H9 (cell line): ENCODE data around the gene ARHGEF6. TPM values are rescaled to one million over a fixed set of nuclear protein-coding genes. Genes with fewer than 3 reads are reported as not detected.

Experiments used
- DNase-seq: peaks from one replicate; pipeline ENCODE4 v3.0.0-alpha.2; 2017
- H2AFZ ChIP-seq: one replicate; pipeline ENCODE4 v1.6.1; 2013; ENCODE audit warnings: mild to moderate bottlenecking, low read length, control low read depth, moderate library complexity
- H2AK5ac ChIP-seq: 2 replicates; pipeline ENCODE4 v1.6.1; 2013; ENCODE audit warnings: low read length, control low read depth, mixed read lengths; ENCODE audit not compliant: insufficient read length
- H2BK120ac ChIP-seq: one replicate; pipeline ENCODE4 v1.6.1; 2013; ENCODE audit warnings: low read depth, mild to moderate bottlenecking, low read length, control low read depth, inconsistent platforms; ENCODE audit not compliant: poor library complexity, severe bottlenecking
- H2BK12ac ChIP-seq: 2 replicates; pipeline ENCODE4 v1.6.1; 2013; ENCODE audit warnings: low read length, control low read depth, mixed read lengths, low read depth; ENCODE audit not compliant: insufficient read length
- H2BK15ac ChIP-seq: 2 replicates; pipeline ENCODE4 v1.6.1; 2013; ENCODE audit warnings: low read depth, low read length, control low read depth
- H2BK20ac ChIP-seq: one replicate; pipeline ENCODE4 v1.6.1; 2013; ENCODE audit warnings: low read depth, mild to moderate bottlenecking, low read length, control low read depth, inconsistent platforms; ENCODE audit not compliant: poor library complexity, severe bottlenecking
- H2BK5ac ChIP-seq: 2 replicates; pipeline ENCODE4 v1.6.1; 2013; ENCODE audit warnings: low read length, control low read depth, mixed read lengths; ENCODE audit not compliant: insufficient read length
- H3K14ac ChIP-seq: 2 replicates; pipeline ENCODE4 v1.6.1; 2013; ENCODE audit warnings: low read length, control low read depth; ENCODE audit not compliant: insufficient read depth
- H3K18ac ChIP-seq: 2 replicates; pipeline ENCODE4 v1.6.1; 2013; ENCODE audit warnings: low read depth, mild to moderate bottlenecking, mixed read lengths, low read length, control low read depth; ENCODE audit not compliant: insufficient read length
- H3K23ac ChIP-seq: 2 replicates; pipeline ENCODE4 v1.6.1; 2013; ENCODE audit warnings: low read length, control low read depth, mixed read lengths, low read depth; ENCODE audit not compliant: insufficient read length
- H3K23me2 ChIP-seq: 2 replicates; pipeline ENCODE4 v1.6.1; 2013; ENCODE audit warnings: low read depth, mild to moderate bottlenecking, mixed read lengths, low read length, control low read depth; ENCODE audit not compliant: insufficient read length, poor library complexity, severe bottlenecking
- H3K27ac ChIP-seq: 2 replicates; pipeline ENCODE4 v1.5.1; 2013; ENCODE audit warnings: low read length, control low read depth, mixed read lengths, low read depth; ENCODE audit not compliant: insufficient read length
- H3K27me3 ChIP-seq: 2 replicates; pipeline ENCODE4 v1.6.1; 2013; ENCODE audit warnings: low read length, control low read depth, inconsistent platforms; ENCODE audit not compliant: insufficient read depth
- H3K4ac ChIP-seq: 2 replicates; pipeline ENCODE4 v1.6.1; 2013; ENCODE audit warnings: low read depth, mild to moderate bottlenecking, control low read depth, inconsistent platforms, low read length, moderate library complexity
- H3K4me1 ChIP-seq: 2 replicates; pipeline ENCODE4 v1.6.1; 2013; ENCODE audit warnings: low read length, control low read depth, inconsistent platforms; ENCODE audit not compliant: insufficient read depth
- H3K4me2 ChIP-seq: 2 replicates; pipeline ENCODE4 v1.6.1; 2013; ENCODE audit warnings: low read length, control low read depth, mixed read lengths; ENCODE audit not compliant: insufficient read length, insufficient read depth
- H3K56ac ChIP-seq: 2 replicates; pipeline ENCODE4 v1.6.1; 2013; ENCODE audit warnings: low read depth, mild to moderate bottlenecking, mixed read lengths, low read length, control low read depth; ENCODE audit not compliant: insufficient read length
- H3K79me1 ChIP-seq: 2 replicates; pipeline ENCODE4 v1.6.1; 2013; ENCODE audit warnings: low read depth, mild to moderate bottlenecking, moderate library complexity, low read length, control low read depth, inconsistent platforms; ENCODE audit not compliant: insufficient read depth, poor library complexity, severe bottlenecking
- H3K79me2 ChIP-seq: 2 replicates; pipeline ENCODE4 v1.6.1; 2013; ENCODE audit warnings: low read length, control low read depth, inconsistent platforms; ENCODE audit not compliant: insufficient read depth
- H3K9ac ChIP-seq: 2 replicates; pipeline ENCODE4 v1.6.1; 2013; ENCODE audit warnings: low read length, control low read depth, mixed read lengths; ENCODE audit not compliant: insufficient read length; ENCODE audit errors: extremely low read depth
- H3K9me3 ChIP-seq: one replicate; pipeline ENCODE4 v1.6.1; 2013; ENCODE audit warnings: low read depth, low read length, inconsistent platforms; ENCODE audit not compliant: control insufficient read depth
- H3T11ph ChIP-seq: one replicate; pipeline ENCODE4 v1.6.1; 2013; ENCODE audit warnings: mild to moderate bottlenecking, low read length, control low read depth, inconsistent platforms
- H4K20me1 ChIP-seq: one replicate; pipeline ENCODE4 v1.6.1; 2013; ENCODE audit not compliant: control insufficient read depth, insufficient read length, insufficient read depth
- H4K5ac ChIP-seq: 2 replicates; pipeline ENCODE4 v1.6.1; 2013; ENCODE audit warnings: low read depth, mild to moderate bottlenecking, mixed read lengths, low read length, control low read depth; ENCODE audit not compliant: insufficient read length
- H4K8ac ChIP-seq: replicated peaks from 2 replicates; pipeline ENCODE4 v1.6.1; 2013; ENCODE audit warnings: low read length, control low read depth, mixed read lengths, low read depth; ENCODE audit not compliant: insufficient read length
- H4K91ac ChIP-seq: 2 replicates; pipeline ENCODE4 v1.6.1; 2013; ENCODE audit warnings: low read depth, mild to moderate bottlenecking, moderate library complexity, mixed read lengths, low read length, control low read depth; ENCODE audit not compliant: insufficient read length
- H3K27ac Mint-ChIP-seq, 3 experiments: 2 replicates in 2 of 3; 3 replicates in 1 of 3; pipeline ENCODE4 v1.8.0; 2020 to 2021; ENCODE audit warnings: mixed read lengths in 3 of 3, mild to moderate bottlenecking in 1 of 3, moderate library complexity in 1 of 3
- H3K27me3 Mint-ChIP-seq: 2 replicates; pipeline ENCODE4 v1.8.0; 2021; ENCODE audit warnings: low read depth, mild to moderate bottlenecking, moderate library complexity, mixed read lengths
- H3K36me3 Mint-ChIP-seq, 3 experiments: 2 replicates in 2 of 3; 3 replicates in 1 of 3; pipeline ENCODE4 v1.8.0; 2020 to 2021; ENCODE audit warnings: low read depth in 3 of 3, mixed read lengths in 3 of 3; ENCODE audit not compliant: insufficient read depth in 1 of 3
- H3K4me1 Mint-ChIP-seq, 2 experiments: 2 replicates each; pipeline ENCODE4 v1.8.0; 2020; ENCODE audit warnings: mixed read lengths in 2 of 2
- H3K4me3 Mint-ChIP-seq, 2 experiments: 2 replicates in 1 of 2; 3 replicates in 1 of 2; pipeline ENCODE4 v1.8.0; 2020 to 2021; ENCODE audit warnings: mild to moderate bottlenecking in 2 of 2, mixed read lengths in 2 of 2, moderate library complexity in 1 of 2
- H3K9me3 Mint-ChIP-seq, 2 experiments: 2 replicates in 1 of 2; 3 replicates in 1 of 2; pipeline ENCODE4 v1.8.0; 2020; ENCODE audit warnings: mild to moderate bottlenecking in 2 of 2, mixed read lengths in 2 of 2, moderate library complexity in 1 of 2
- total RNA-seq: library from RNA; stranded (reverse); gene quantifications from 2 replicates; pipeline ENCODE4 v1.2.1, GENCODE V29; 2021
- TF ChIP-seq, protein P1 (sequence below): fragments of 200-600 bp; sonication (generic); conservative IDR thresholded peaks from 3 replicates; pipeline ENCODE4 v1.8.0; 2021; ENCODE audit warnings: antibody characterized with exemption, mild to moderate bottlenecking

The ARHGEF6 gene
- total RNA-seq, 1 experiment from 2014 or later: 3.6 TPM

DNA sequence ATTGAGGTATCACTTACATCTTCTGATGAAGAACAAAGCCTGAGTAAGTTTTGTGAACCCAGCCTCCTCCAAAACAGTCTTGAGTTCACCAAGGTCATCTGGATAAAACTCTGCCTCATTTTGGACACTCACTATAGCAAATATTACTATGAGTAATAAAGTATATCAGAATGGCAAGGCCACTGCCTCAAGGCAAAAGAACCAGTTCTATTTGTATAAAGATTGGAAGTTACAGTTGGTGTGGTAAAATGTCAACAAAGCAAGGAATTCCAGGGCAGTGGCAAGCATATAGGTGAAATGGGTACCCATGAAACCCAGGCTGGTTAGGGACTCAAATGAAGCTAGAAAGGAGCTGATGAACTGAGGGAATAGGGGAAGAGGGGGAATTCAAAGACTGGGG is 2.4 kb upstream of the ARHGEF6 start:
- no peak overlapping the region for H3K27ac Mint-ChIP-seq
- H3K9ac ChIP-seq: no peak overlapping the region
- no peak overlapping the region for H3K4me2 ChIP-seq
- H3K18ac ChIP-seq: no peak overlapping the region
- no peak overlapping the region for H2BK12ac ChIP-seq
- no peaks in the 10 kb centered on the region for H3K79me2 ChIP-seq
- no peak overlapping the region for H3T11ph ChIP-seq
- no peaks in the 10 kb centered on the region; a peak in 2 of 7 replicates for H3K36me3 Mint-ChIP-seq
- H3K27me3 Mint-ChIP-seq: peaks cover 1% of the 10 kb centered on the region; the same call in 1 of the 2 replicates
- TF ChIP-seq, protein P1, sequence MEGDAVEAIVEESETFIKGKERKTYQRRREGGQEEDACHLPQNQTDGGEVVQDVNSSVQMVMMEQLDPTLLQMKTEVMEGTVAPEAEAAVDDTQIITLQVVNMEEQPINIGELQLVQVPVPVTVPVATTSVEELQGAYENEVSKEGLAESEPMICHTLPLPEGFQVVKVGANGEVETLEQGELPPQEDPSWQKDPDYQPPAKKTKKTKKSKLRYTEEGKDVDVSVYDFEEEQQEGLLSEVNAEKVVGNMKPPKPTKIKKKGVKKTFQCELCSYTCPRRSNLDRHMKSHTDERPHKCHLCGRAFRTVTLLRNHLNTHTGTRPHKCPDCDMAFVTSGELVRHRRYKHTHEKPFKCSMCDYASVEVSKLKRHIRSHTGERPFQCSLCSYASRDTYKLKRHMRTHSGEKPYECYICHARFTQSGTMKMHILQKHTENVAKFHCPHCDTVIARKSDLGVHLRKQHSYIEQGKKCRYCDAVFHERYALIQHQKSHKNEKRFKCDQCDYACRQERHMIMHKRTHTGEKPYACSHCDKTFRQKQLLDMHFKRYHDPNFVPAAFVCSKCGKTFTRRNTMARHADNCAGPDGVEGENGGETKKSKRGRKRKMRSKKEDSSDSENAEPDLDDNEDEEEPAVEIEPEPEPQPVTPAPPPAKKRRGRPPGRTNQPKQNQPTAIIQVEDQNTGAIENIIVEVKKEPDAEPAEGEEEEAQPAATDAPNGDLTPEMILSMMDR: no peak
- H3K79me1 ChIP-seq: no peaks in the 10 kb centered on the region
- H3K23me2 ChIP-seq: no peaks in the 10 kb centered on the region
- H3K27ac ChIP-seq: no peak overlapping the region
- H4K91ac ChIP-seq: no peak overlapping the region
- no peak overlapping the region for H2BK5ac ChIP-seq
- no peak overlapping the region for H4K8ac ChIP-seq
- no peaks in the 10 kb centered on the region for H3K27me3 ChIP-seq
- H3K4me1 Mint-ChIP-seq: peaks cover 0 to 5% of the 10 kb centered on the region in 2 experiments; a peak in 2 of 4 replicates
- peaks cover 34% of the 10 kb centered on the region for H3K9me3 ChIP-seq
- H3K4me3 Mint-ChIP-seq: no peak overlapping the region
- H3K9me3 Mint-ChIP-seq: peaks cover 40 to 67% of the 10 kb centered on the region in 2 experiments
- H2AK5ac ChIP-seq: no peak overlapping the region
- H2AFZ ChIP-seq: no peak overlapping the region
- H2BK20ac ChIP-seq: no peak overlapping the region
- H2BK120ac ChIP-seq: no peak overlapping the region
- no peak overlapping the region for H3K23ac ChIP-seq
- DNase-seq: no peak
- no peak overlapping the region for H3K14ac ChIP-seq
- no peak overlapping the region for H3K4ac ChIP-seq
- no peaks in the 10 kb centered on the region for H3K4me1 ChIP-seq
- H3K56ac ChIP-seq: no peak overlapping the region
- no peaks in the 10 kb centered on the region for H4K20me1 ChIP-seq
- no peak overlapping the region for H4K5ac ChIP-seq
- H2BK15ac ChIP-seq: no peak overlapping the region
